ENCODE data around the gene NMNAT2.
"Not testable (repeated sequence)": the region's sequence is repeated elsewhere in the genome, so short reads cannot be mapped to it uniquely, and the experiment has no call there.

Gene NMNAT2

GRCh38 chr1:183251959-183252450 is 166.2 kb downstream of the NMNAT2 start:
- DNase-seq, result no peak

- DNase-seq, result no peak
These were observed 166.8 kb downstream of the NMNAT2 start for GRCh38 chr1:183251101-183251958.

- DNase-seq, result no peak
These were observed 168.2 kb downstream of the NMNAT2 start for GRCh38 chr1:183249941-183250452.

- DNase-seq, result no peak
These were observed 169.0 kb downstream of the NMNAT2 start for GRCh38 chr1:183248989-183249691.

- no peak for DNase-seq
These were observed 170.2 kb downstream of the NMNAT2 start for GRCh38 chr1:183247931-183248330.

GRCh38 chr1:183247484-183247883 is 170.7 kb downstream of the NMNAT2 start:
- no peak for DNase-seq

GRCh38 chr1:183247066-183247465 is 171.1 kb downstream of the NMNAT2 start:
- DNase-seq, result no peak

GRCh38 chr1:183246436-183246835 is 171.7 kb downstream of the NMNAT2 start:
- no peak for DNase-seq

GRCh38 chr1:183245357-183245756 is 172.8 kb downstream of the NMNAT2 start:
- DNase-seq, result no peak

- DNase-seq, result peak; percentile 29
These were observed 173.7 kb downstream of the NMNAT2 start for GRCh38 chr1:183244466-183244865.

- no peak for DNase-seq
These were observed 174.8 kb downstream of the NMNAT2 start for GRCh38 chr1:183243161-183244050.

GRCh38 chr1:183242556-183242955 is 175.6 kb downstream of the NMNAT2 start:
- no peak for DNase-seq

GRCh38 chr1:183241471-183241870 is 176.7 kb downstream of the NMNAT2 start:
- DNase-seq, result peak; percentile 39

- DNase-seq, result not testable (repeated sequence)
These were observed 177.3 kb downstream of the NMNAT2 start for GRCh38 chr1:183240853-183241252.

GRCh38 chr1:183240526-183240825 is 177.7 kb downstream of the NMNAT2 start:
- DNase-seq, result no peak

- DNase-seq, result no peak
These were observed 178.2 kb downstream of the NMNAT2 start for GRCh38 chr1:183239793-183240525.

- no peak for DNase-seq
These were observed 178.9 kb downstream of the NMNAT2 start for GRCh38 chr1:183239220-183239742.

GRCh38 chr1:183238071-183238470 is 180.1 kb downstream of the NMNAT2 start:
- DNase-seq, result peak; percentile 89

GRCh38 chr1:183237046-183237445 is 181.1 kb downstream of the NMNAT2 start:
- DNase-seq, result no peak

- no peak for DNase-seq
These were observed 181.9 kb downstream of the NMNAT2 start for GRCh38 chr1:183236158-183236725.

GRCh38 chr1:183235503-183235902 is 182.7 kb downstream of the NMNAT2 start:
- no peak for DNase-seq

All from HCEC 1CT (cell line).